Neural progenitor cell (in vitro differentiated cells): Measurements from ENCODE around the gene GPATCH4. TPM values are rescaled to one million over a fixed set of nuclear protein-coding genes. Genes with fewer than 3 reads are reported as not detected.

Experiments used
- DNase-seq: peaks from one replicate; pipeline ENCODE4 v3.0.0-alpha.2; 2016; ENCODE audit warnings: low spot score
- H2AFZ ChIP-seq: fragments of 200-600 bp; sonication (generic); replicated peaks from 2 replicates; pipeline ENCODE4 v1.6.1; 2016; ENCODE audit warnings: antibody characterized with exemption
- H3F3A ChIP-seq: fragments of 200-600 bp; sonication (generic); 2 replicates; pipeline ENCODE4 v1.6.1; 2016; ENCODE audit warnings: antibody characterized with exemption, low read depth
- H3K27ac ChIP-seq: fragments of 200-600 bp; sonication (generic); 2 replicates; pipeline ENCODE4 v1.5.1; 2016; ENCODE audit warnings: mild to moderate bottlenecking
- H3K27me3 ChIP-seq: fragments of 200-600 bp; sonication (generic); 2 replicates; pipeline ENCODE4 v1.6.1; 2016; ENCODE audit warnings: mild to moderate bottlenecking, moderate library complexity
- H3K36me3 ChIP-seq: fragments of 200-600 bp; sonication (generic); 2 replicates; pipeline ENCODE4 v1.5.1; 2016
- H3K4me1 ChIP-seq: fragments of 200-600 bp; sonication (generic); 2 replicates; pipeline ENCODE4 v1.6.1; 2016; ENCODE audit warnings: mixed run types
- H3K4me2 ChIP-seq: fragments of 200-600 bp; sonication (generic); 2 replicates; pipeline ENCODE4 v1.6.1; 2016
- H3K4me3 ChIP-seq: fragments of 200-600 bp; sonication (generic); 2 replicates; pipeline ENCODE4 v1.5.1; 2016
- H3K79me2 ChIP-seq: fragments of 200-600 bp; sonication (generic); 2 replicates; pipeline ENCODE4 v1.6.1; 2016; ENCODE audit warnings: low read depth
- H3K9ac ChIP-seq: fragments of 200-600 bp; sonication (generic); 2 replicates; pipeline ENCODE4 v1.6.1; 2016
- H3K9me3 ChIP-seq: fragments of 200-600 bp; sonication (generic); 2 replicates; pipeline ENCODE4 v1.5.1; 2016; ENCODE audit warnings: low read depth
- H4K20me1 ChIP-seq: fragments of 200-600 bp; sonication (generic); 2 replicates; pipeline ENCODE4 v1.6.1; 2016; ENCODE audit warnings: low read depth
- H3K27ac Mint-ChIP-seq: 3 replicates; pipeline ENCODE4 v1.8.0; 2021; ENCODE audit warnings: mixed read lengths
- H3K27me3 Mint-ChIP-seq: 2 replicates; pipeline ENCODE4 v1.8.0; 2022; ENCODE audit warnings: low read depth, mild to moderate bottlenecking, inconsistent platforms, moderate library complexity, mixed read lengths; ENCODE audit not compliant: insufficient read depth
- H3K36me3 Mint-ChIP-seq: 3 replicates; pipeline ENCODE4 v1.8.0; 2021; ENCODE audit warnings: mixed read lengths
- H3K4me1 Mint-ChIP-seq: 3 replicates; pipeline ENCODE4 v1.8.0; 2021; ENCODE audit warnings: mixed read lengths
- H3K4me3 Mint-ChIP-seq: 3 replicates; pipeline ENCODE4 v1.8.0; 2021; ENCODE audit warnings: mild to moderate bottlenecking, moderate library complexity, mixed read lengths
- H3K9me3 Mint-ChIP-seq: 3 replicates; pipeline ENCODE4 v1.8.0; 2020; ENCODE audit warnings: mixed read lengths
- EZH2 ChIP-seq: fragments of 200-600 bp; sonication (generic); IDR thresholded peaks from 2 replicates; pipeline ENCODE4 v1.6.1; 2017; ENCODE audit warnings: antibody characterized with exemption, mild to moderate bottlenecking, moderate library complexity
- EZH2phosphoT487 ChIP-seq: fragments of 200-600 bp; sonication (generic); IDR thresholded peaks from 2 replicates; pipeline ENCODE4 v1.6.1; 2017; ENCODE audit warnings: antibody characterized with exemption
- total RNA-seq: library from RNA; depleted of rRNA; stranded (reverse); fragments of >200 nt; gene quantifications from 2 replicates; pipeline ENCODE4 v1.2.3, GENCODE V29; 2015; ENCODE audit warnings: low replicate concordance
- TF ChIP-seq, protein P1 (sequence below): fragments of 200-600 bp; sonication (generic); IDR thresholded peaks from 2 replicates; pipeline ENCODE4 v1.5.1; 2017; ENCODE audit warnings: antibody characterized with exemption, mild to moderate bottlenecking

Gene GPATCH4
- total RNA-seq, 1 donor from 2014 or later, result 17.2 TPM

DNA sequence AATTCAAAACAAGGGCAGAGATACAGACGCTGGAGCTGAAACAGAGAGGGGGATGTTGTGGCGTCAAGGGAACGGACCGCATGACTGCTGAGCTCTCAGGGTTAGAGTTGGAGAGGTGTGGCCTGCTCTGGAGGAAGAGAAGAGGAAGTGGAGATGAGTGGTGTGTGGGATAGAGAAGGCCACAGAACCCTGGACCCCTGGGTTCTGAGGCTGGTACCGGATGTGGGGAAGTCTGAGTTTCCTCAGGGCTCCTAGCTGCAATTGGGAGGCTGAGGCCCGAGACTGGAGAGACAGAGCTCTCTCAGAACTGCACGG, 42.5 kb upstream of the GPATCH4 start:
- Histone ChIP-seq H3K9ac (no peak overlapping the region), H3K79me2 (no peaks in the 10 kb centered on the region), H3K36me3 (no peaks in the 10 kb centered on the region), H4K20me1 (peaks cover 48% of the 10 kb centered on the region), H3K9me3 (no peaks in the 10 kb centered on the region), H3K27me3 (peaks cover 100% of the 10 kb centered on the region), H3F3A (peaks cover 35% of the 10 kb centered on the region), H3K4me2 (no peak overlapping the region), H3K27ac (no peak overlapping the region), H3K4me3 (no peak overlapping the region), H2AFZ (no peak overlapping the region), H3K4me1 (peaks cover 15% of the 10 kb centered on the region)
- Mint-ChIP-seq H3K27ac (no peak overlapping the region), H3K4me3 (no peak overlapping the region), H3K9me3 (no peaks in the 10 kb centered on the region), H3K4me1 (peaks cover 31% of the 10 kb centered on the region), H3K27me3 (peaks cover 45% of the 10 kb centered on the region), H3K36me3 (no peaks in the 10 kb centered on the region)
- TF ChIP-seq, protein P1, sequence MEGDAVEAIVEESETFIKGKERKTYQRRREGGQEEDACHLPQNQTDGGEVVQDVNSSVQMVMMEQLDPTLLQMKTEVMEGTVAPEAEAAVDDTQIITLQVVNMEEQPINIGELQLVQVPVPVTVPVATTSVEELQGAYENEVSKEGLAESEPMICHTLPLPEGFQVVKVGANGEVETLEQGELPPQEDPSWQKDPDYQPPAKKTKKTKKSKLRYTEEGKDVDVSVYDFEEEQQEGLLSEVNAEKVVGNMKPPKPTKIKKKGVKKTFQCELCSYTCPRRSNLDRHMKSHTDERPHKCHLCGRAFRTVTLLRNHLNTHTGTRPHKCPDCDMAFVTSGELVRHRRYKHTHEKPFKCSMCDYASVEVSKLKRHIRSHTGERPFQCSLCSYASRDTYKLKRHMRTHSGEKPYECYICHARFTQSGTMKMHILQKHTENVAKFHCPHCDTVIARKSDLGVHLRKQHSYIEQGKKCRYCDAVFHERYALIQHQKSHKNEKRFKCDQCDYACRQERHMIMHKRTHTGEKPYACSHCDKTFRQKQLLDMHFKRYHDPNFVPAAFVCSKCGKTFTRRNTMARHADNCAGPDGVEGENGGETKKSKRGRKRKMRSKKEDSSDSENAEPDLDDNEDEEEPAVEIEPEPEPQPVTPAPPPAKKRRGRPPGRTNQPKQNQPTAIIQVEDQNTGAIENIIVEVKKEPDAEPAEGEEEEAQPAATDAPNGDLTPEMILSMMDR, result no peak
- no peak for TF ChIP-seq EZH2
- TF ChIP-seq EZH2phosphoT487, result no peak
- DNase-seq, result no peak

DNA sequence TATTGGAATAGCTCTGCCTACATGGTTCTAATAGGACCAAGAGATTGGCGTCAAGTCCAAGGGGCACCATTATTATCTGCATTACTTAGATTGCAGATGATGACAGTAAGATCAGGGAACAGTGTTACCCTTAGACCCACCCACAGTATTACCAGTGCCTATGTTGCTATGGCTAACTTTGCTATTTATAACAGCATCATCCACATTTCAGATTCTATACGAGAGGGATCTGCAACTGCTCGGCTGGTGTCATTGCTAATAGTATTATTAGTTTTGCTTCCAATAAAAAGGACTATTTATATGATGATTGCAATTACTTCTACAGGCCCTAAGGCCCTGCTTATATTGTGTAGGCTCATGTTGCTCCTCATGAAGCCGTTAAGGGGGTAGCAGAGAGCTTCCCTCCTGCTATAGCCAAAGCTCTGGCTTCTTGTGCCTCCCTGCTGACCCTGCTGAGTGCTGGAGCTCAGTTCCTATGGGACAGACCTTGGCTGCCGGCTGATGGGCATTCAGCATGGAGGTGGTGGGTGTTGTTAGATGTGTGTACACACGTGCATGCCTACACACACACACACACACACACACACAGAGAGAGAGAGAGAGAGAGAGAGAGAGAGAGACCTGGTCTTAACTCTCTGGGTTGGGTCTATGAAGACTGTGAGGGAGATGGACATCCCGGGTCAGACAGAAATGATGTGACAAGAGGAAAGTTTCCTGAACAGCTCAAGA, 41.9 kb upstream of the GPATCH4 start:
- no peaks in the 10 kb centered on the region for H3K79me2 ChIP-seq
- no peak overlapping the region for H3K27ac ChIP-seq
- H3K9ac ChIP-seq, result no peak overlapping the region
- H3K4me1 ChIP-seq, result peaks cover 15% of the 10 kb centered on the region
- peak overlapping the region; percentile 83 for H3K4me3 Mint-ChIP-seq
- no peaks in the 10 kb centered on the region for H3K36me3 Mint-ChIP-seq
- peaks cover 35% of the 10 kb centered on the region for H3F3A ChIP-seq
- no peak overlapping the region for H3K4me2 ChIP-seq
- H3K27ac Mint-ChIP-seq, result no peak overlapping the region
- H3K27me3 Mint-ChIP-seq, result peaks cover 45% of the 10 kb centered on the region
- no peak for DNase-seq
- H4K20me1 ChIP-seq, result peaks cover 48% of the 10 kb centered on the region
- H3K36me3 ChIP-seq, result no peaks in the 10 kb centered on the region
- H2AFZ ChIP-seq, result no peak overlapping the region
- H3K27me3 ChIP-seq, result peaks cover 100% of the 10 kb centered on the region
- H3K4me3 ChIP-seq, result no peak overlapping the region
- H3K4me1 Mint-ChIP-seq, result peaks cover 34% of the 10 kb centered on the region
- TF ChIP-seq EZH2 (no peak), EZH2phosphoT487 (no peak)
- TF ChIP-seq, protein P1, result no peak
- no peaks in the 10 kb centered on the region for H3K9me3 Mint-ChIP-seq
- no peaks in the 10 kb centered on the region for H3K9me3 ChIP-seq

DNA sequence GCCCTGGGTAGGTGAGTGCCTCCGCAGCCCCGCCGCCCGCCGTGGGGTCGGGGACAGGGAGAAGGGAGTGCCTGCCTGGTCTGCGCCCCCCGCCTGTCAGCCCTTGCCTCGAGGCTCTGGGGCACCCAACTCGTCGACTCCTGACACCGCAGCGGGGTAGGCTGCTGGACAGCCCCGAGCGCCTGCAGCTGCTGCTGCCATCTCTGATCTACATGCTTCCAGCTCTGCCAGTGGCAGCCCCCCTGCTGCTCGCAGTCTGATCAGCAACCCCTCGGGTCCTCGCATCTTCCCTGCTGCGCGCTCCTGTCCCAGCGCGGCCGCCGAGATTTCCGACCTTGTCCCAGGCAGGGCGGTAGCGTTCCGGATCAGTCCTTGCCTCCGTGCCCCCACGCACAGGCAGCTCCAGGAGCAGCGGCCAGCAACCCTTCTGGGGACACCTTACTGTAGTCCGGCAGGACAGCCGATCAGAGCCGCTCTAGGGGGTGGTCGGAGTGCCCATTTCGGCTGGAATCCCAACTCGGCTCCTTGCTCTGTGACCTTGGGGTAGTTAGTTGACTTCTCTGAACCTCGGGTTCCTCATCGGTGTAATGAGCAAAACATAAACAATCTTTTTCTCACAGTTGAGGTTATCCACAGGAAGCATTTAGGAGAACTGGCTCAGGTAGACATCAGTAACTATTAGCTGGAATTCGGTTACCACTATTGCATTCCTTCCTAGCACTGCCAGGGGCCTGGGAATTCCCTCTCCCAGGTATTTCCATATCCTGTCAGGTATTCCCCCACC, 41.2 kb upstream of the GPATCH4 start:
- Histone ChIP-seq H3K79me2 (no peaks in the 10 kb centered on the region), H3K9ac (no peak overlapping the region), H4K20me1 (peaks cover 48% of the 10 kb centered on the region), H3K9me3 (no peaks in the 10 kb centered on the region), H3K4me2 (peak overlapping the region; percentile 97), H2AFZ (peak overlapping the region; percentile 4), H3K27ac (no peak overlapping the region), H3F3A (peaks cover 35% of the 10 kb centered on the region), H3K36me3 (no peaks in the 10 kb centered on the region), H3K4me1 (peaks cover 15% of the 10 kb centered on the region), H3K27me3 (peaks cover 100% of the 10 kb centered on the region), H3K4me3 (peak overlapping the region; percentile 51)
- TF ChIP-seq EZH2 (peak; percentile 88), EZH2phosphoT487 (peak; percentile 91)
- TF ChIP-seq, protein P1, result no peak
- Mint-ChIP-seq H3K27ac (no peak overlapping the region), H3K27me3 (peaks cover 39% of the 10 kb centered on the region), H3K36me3 (no peaks in the 10 kb centered on the region), H3K4me1 (peaks cover 34% of the 10 kb centered on the region), H3K9me3 (no peaks in the 10 kb centered on the region), H3K4me3 (peak overlapping the region; percentile 83)
- peak; percentile 59 for DNase-seq
